Fibroblast of pulmonary artery (primary cell): ENCODE data around the gene MPDZ.
"Not testable (repeated sequence)": the region's sequence is repeated elsewhere in the genome, so short reads cannot be mapped to it uniquely, and the experiment has no call there.

Source experiments
- DNase-seq: peaks from one replicate; pipeline ENCODE4 v3.0.0-alpha.2; 2010; ENCODE audit warnings: low read depth
- H3K4me3 ChIP-seq: replicated peaks from 2 replicates; pipeline ENCODE4 v1.5.1; 2011; ENCODE audit warnings: low read depth, mild to moderate bottlenecking, control low read depth, low read length, moderate library complexity
- CTCF ChIP-seq: IDR thresholded peaks from 2 replicates; pipeline ENCODE4 v1.5.1; 2011; ENCODE audit warnings: mild to moderate bottlenecking, control low read depth, low read length, inconsistent platforms; ENCODE audit errors: missing control alignments

The MPDZ gene

GRCh38 chr9:13239660-13240059 is 39.8 kb downstream of the MPDZ start:
- no peak for TF ChIP-seq CTCF
- no peak overlapping the region for H3K4me3 ChIP-seq
- DNase-seq: no peak

GRCh38 chr9:13239208-13239607 is 40.3 kb downstream of the MPDZ start:
- TF ChIP-seq CTCF: no peak
- DNase-seq: no peak
- no peak overlapping the region for H3K4me3 ChIP-seq

GRCh38 chr9:13234932-13235331 is 44.6 kb downstream of the MPDZ start:
- no peak for TF ChIP-seq CTCF
- no peak for DNase-seq
- no peak overlapping the region for H3K4me3 ChIP-seq

- no peak for DNase-seq
- no peak for TF ChIP-seq CTCF
- H3K4me3 ChIP-seq: no peak overlapping the region
These were observed 51.1 kb downstream of the MPDZ start for GRCh38 chr9:13228431-13228830.

DNA sequence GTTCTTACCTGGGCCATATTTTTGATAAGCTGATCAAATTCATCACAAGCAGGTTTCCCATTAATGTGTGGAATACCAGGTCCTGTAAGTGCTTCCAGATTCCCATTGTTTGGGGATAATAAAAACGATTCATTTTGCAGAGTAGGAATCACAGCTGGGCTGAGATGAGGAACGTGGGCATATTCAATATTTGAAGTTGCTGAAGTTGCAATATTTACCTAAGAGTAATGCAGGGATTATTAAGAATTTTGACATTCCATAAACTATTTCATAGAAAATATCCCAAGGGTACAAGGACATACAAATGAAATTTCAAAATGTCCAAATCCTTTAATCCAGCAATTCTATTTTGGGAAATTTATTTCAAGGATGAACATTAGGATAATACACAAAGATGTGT is 55.1 kb downstream of the MPDZ start:
- no peak for DNase-seq

DNA sequence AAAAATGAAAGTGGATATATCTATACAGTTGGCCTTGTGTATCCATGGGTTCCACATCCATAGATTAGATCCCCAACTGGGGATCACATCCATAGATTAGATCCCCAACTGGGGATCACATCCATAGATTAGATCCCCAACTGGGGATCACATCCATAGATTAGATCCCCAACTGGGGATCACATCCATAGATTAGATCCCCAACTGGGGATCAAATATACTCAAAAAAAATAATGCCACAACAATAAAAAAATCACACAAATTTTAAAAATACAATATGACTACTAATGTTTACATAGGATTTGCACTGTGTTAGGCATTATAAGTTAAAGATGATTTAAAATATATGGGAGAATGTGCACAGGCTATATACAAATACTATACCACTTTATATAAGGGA is 56.8 kb downstream of the MPDZ start:
- not testable (repeated sequence) for H3K4me3 ChIP-seq, DNase-seq

More for the DNA sequence above, 55.1 kb downstream of the MPDZ start:
- no peak for TF ChIP-seq CTCF
- H3K4me3 ChIP-seq: no peak overlapping the region

DNA sequence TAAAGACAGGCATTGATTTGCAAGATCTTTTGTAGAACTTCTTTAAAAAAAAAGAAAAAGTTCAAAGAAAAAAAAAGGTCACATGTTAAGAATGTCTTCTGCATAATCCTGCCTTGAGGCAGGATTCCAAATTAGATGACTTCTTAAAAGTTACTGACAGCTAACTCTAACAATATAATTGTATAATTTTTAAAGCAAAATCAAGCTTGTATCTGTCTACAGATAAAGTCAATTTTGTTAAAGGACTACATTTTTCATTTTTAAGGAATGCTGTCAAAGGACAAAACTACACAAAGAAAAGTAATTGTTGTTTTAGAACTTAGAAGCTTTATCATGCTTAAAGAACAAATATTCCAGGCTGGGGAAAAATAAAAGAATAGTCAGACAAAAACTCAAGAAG is 57.8 kb downstream of the MPDZ start:
- H3K4me3 ChIP-seq: no peak overlapping the region
- no peak for TF ChIP-seq CTCF
- no peak for DNase-seq

- DNase-seq: no peak
- no peak overlapping the region for H3K4me3 ChIP-seq
These were observed 58.7 kb downstream of the MPDZ start for GRCh38 chr9:13220837-13221236.

More at GRCh38 chr9:13220837-13221236, 58.7 kb downstream of the MPDZ start:
- no peak for TF ChIP-seq CTCF
